ENCODE data around the gene SCUBE1. TPM values are rescaled to one million over a fixed set of nuclear protein-coding genes. Genes with fewer than 3 reads are reported as not detected.
A peak's percentile ranks its signal among the peaks of the same experiment; 100 is the strongest.

SCUBE1 gene
- total RNA-seq, 1 donor = 1.3 TPM

DNA sequence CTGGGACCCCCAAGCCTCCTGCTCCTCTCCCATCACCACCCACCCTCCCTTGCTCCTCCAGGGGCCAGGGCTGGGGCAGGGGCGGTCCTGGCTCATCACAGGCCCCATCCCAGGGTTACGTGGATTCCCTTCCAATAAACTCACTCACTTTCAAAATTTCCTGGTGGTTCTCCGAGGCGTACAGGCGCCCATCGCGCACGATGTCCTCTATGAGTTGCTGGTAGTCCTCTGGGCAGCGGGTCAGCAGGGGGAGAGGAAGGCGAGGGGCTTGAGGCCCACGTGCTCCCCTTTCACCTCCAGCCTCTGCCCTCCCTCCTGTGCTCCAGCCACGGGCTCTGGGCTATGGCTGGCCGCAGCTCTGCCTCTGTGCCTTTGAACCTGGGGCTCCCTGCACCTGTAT is 135.8 kb downstream of the SCUBE1 start:
- no peak for DNase-seq (ENCODE audit: low read depth in 2 of 3, low spot score in 2 of 3)

DNA sequence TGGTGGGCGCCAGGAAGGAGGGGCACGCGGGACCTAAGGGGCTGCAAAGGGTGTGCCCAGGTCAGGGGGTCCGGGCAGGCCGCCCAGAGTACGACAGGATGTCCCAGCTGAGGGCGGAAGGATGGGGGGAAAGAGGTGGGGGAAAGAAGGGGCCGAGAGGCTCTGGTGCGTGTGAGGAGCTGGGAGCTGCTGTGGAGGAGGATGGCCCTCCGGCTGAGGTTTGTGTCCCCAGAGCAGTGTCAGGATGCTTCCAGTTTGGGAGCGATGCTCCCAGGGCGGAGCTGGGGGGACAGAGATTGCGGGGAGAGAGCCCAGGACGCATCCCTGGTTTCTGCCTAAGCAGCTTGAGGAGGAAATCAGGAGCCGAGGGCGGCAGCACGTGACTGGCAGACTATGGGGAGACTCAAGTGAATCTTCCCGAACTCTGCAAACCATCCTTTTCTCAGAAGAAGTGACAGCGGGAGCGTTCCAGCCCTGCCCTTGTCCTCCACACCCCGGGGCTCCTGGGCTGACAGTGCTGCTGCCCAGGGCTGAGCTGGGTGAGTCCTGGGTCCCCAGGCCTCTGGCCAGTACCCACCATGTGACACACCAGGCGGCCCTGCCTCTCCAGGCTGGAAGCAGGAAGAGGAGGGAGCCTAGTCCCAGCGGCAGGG is 136.5 kb downstream of the SCUBE1 start:
- no peak for DNase-seq (ENCODE audit: low read depth in 2 of 3, low spot score in 2 of 3)

DNA sequence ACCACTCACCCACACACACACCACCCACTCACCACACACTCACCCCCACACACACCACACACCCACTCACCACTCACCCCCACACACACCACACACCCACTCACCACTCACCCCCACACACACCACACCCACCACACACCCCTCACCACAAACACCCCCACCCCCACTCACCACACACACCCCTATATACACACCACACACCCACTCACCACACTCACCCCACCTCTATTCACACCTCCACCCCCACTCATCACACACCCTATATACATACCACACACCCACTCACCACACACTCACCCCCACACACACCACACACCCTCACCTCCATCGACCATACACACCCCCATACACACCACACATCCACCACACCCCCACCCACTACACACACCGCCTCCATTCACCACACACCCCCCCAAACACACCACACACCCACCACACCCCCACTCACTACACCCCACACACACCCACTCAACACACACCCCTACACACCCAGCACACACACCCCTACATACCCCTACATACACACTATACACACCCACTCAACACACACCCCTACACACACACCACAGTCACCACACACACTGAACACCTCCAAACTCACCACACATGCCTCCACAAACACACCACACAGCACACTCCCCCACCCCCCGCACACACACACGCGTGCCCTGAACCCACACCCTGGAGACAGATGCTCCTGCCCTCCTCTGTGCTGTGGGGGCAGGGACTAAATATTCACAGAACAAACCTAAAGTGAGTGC is 137.2 kb downstream of the SCUBE1 start:
- DNase-seq (ENCODE audit: low read depth in 2 of 3, low spot score in 2 of 3) = peak in 1 of 3 donors; percentile 4

DNA sequence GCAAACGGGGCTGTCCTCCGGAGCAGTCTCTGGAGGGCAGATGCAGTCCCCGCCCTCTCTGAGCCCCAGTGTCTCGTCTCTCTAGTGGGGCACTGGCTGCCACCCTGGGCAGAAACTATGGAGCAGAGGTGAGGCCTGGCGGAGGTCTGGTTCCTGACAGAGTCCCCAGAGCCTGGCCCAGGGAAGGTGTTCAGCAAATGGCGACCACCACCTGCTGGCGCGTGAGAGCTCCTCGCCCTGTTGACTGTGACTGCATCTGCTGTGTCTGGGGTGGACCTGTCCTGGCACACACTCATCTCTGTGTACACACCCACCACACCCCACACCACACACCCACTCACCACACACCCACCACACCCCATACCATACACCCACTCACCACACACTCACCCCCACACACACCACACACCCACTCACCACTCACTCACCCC is 137.9 kb downstream of the SCUBE1 start:
- DNase-seq (ENCODE audit: low read depth in 2 of 3, low spot score in 2 of 3) = no peak

DNA sequence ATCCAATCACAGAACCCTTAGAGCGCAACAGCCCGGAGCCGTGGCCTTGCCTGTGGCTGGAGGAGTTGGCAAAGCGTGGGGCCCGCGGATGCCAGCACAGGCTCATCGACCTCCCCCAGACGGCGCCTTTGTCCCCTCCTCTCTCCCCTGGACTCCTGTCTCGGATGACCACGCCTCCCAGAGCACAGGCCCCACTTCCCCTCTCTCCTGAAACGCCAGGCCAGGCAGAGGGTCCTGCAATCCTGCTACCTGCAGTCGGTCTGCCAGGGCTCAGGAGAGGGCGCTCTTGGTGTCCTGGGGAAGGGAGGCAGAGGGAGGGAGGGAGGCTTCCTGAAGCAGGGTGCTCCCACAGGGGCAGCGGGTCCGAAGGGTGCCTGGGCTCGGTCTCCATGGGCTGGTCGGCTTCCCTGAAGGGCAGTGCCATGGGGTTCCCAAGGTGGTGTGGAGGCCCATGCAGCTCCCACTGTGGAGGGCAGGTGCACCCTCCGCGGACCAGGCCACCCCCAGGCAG is 139.6 kb downstream of the SCUBE1 start:
- DNase-seq (ENCODE audit: low read depth in 2 of 3, low spot score in 2 of 3) = no peak

DNA sequence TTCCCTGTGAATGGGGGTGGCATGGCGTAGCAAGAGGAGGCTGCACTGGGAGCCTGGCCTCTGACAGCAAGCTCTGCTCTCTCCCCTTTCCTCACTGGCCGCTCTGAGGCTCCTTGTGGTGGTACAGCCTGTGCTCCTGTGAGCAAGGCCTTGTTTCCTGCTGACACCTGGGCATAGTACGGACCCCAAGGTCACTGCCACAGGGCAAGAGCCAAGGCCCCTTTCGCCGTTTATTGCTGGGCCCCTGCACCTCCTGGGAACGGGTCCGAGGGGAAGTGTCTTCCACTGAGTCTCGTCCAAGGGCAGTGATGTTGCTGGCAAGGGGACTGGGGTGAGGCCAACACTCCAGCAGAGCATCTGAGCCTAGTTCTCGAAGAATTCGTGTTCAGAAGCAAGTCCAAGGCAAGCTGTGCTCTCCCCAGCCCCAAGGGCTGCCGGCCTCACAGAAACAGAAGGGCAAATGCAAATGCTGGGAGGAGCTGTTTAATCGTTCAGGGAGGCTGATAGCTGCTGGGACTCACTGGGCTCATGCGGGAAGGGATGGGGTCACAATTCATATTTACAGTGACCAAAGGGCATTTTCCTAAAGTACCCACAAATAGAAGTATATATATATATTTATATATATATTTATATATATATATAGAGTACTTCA is 140.3 kb downstream of the SCUBE1 start:
- DNase-seq (ENCODE audit: low read depth in 2 of 3, low spot score in 2 of 3) = no peak

DNA sequence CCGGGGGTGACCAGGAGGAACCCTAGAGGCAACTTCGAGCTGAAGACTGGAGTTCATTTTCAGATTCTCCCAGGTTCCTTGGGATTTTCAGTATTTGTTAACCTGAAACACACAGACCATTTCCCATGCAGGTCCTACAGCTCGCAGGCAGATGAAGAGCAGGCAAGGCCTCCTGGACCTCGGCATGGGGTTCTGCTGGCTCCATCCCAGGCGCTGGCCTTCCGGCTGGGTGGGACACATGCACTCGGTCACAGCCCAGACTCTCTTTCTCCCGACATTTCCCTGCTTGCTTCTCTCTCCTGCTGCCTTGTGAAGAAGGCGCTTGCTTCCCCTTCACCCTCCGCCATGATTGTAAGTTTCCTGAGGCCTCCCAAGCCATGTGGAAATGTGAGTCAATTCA is 140.8 kb downstream of the SCUBE1 start:
- DNase-seq (ENCODE audit: low read depth in 2 of 3, low spot score in 2 of 3) = no peak

DNA sequence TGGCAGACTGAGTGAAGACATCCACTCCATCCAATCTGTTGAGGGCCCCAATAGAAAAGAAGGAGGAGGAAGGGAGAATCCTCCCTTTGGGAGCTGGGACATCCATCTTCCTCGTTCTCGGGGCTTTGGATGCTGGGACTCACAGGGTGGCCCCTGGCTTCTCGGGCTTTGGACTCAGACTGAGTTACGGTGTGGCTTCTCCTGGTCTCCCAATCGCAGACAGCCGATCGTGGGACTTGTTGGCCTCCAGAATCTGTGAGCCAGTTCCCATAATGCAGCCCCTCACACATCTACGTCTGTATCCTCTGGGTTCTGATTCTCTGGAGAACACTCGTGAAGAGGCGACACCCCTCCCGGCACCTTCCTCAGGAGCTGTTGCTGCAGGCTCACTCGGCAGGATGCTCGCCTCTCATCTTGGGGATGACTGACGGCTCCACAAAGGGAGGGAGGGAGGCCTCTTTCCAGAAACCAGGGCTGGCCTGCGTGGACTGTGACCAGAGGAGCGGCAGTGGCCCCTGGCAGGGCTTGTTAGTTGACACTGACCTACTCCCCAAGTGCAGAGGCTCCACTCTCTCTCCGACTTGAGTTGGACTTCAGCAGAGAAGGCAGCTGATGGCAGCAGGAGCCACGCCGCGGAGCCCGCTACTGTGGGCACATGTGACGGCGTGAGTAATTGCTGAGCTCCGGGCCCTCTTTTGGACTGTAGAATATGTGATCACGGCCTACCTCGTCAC is 141.5 kb downstream of the SCUBE1 start:
- no peak for DNase-seq (ENCODE audit: low read depth in 2 of 3, low spot score in 2 of 3)

DNA sequence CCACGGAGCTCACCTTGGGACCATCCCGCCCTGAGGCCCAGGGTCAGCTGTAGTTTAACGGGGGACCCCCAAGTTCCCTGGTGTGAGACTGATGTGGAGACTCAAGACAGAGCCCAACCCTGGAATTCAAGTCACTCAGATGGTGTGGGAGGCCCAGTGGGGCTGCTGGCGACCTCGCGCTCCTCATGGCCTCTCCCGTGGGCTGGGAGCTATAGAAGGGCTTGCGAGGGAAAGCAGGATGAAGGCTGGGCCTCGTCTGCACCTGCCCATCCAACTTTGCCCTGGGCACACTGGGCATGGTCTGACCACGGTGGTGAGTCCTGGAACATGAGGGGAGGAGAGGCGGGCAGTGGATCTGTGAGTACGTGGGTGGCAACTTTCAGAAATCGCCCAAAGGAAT is 142.6 kb downstream of the SCUBE1 start:
- no peak for DNase-seq (ENCODE audit: low read depth in 2 of 3, low spot score in 2 of 3)

DNA sequence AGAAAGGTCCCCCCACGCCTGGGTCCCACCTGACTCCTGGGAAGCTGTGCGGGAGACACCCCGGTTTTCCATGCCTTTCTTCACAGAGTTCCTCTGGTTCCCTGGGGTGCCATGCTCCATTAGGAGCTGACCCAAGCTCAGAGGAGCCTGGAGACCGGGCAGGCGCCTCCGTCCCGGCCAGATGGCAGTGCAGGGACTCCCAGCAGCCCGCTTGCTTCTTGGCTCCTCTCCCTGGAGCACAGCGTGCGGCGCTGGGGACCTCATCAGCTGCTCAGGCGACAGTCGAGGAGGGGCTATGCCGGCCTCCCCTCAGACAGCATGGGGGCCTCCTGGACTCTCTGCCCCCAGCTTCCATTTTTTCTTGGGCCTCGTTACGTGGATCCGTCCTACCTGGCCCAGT is 143.1 kb downstream of the SCUBE1 start:
- DNase-seq (ENCODE audit: low read depth in 2 of 3, low spot score in 2 of 3) = no peak

DNA sequence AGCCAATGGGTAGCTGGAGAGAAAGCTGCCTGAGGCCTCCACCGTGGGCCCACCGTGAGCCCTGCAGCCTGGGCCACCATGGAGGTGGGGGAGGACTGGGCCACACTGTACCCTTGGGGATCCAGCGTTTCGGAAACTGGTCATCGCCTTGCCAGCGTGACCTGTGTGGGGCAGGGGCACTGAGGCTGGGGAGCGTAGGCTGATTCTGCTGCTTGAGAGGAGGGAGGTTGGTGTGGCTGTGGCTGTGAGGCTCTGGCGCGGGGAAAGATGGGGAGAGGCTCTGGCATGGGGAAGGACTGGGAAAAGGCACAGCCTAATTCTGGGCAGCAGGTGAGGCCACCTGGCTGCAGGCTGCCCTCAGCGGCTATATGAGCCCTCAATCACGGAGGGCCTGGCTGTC is 143.6 kb downstream of the SCUBE1 start:
- DNase-seq (ENCODE audit: low read depth in 2 of 3, low spot score in 2 of 3) = no peak

DNA sequence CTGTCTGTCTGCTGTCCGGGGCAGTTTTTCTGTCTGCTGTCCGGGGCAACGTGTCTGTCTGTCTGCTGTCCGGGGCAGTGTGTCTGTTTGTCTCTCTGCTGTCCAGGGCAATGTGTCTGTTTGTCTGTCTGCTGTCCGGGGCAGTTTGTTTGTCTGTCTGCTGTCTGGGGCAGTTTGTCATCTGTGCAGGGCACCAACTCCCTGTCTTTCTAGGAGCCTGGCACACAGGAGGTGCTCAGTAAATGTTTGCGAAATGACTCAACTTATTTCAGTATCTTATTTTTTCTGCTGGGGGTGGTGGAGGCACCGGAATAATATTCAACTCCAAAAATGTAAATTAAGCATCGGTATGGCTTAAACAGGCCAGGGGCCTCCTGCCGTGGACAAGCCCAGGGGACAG is 144.2 kb downstream of the SCUBE1 start:
- DNase-seq (ENCODE audit: low read depth in 2 of 3, low spot score in 2 of 3) = no peak

DNA sequence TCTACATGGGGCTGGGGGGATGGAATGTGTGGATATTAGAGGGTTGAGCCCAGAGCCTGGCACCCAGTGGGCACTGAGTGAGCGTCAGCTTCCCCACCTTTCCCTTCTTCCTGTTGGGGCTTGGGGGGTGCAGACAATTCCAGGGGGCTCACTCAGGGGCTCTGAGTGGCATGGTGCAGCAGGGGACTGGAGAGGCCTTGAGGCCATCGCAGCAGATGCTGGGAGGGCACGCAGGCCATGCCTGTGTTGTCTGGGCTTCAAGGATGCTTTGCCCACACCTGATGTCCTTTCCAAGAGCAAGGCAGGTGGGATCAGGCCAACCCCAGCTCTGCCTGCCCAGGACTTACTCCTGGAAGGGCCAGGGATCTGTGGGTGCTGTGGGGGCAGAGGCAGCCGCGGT is 145.0 kb downstream of the SCUBE1 start:
- no peak for DNase-seq (ENCODE audit: low read depth in 2 of 3, low spot score in 2 of 3)

DNA sequence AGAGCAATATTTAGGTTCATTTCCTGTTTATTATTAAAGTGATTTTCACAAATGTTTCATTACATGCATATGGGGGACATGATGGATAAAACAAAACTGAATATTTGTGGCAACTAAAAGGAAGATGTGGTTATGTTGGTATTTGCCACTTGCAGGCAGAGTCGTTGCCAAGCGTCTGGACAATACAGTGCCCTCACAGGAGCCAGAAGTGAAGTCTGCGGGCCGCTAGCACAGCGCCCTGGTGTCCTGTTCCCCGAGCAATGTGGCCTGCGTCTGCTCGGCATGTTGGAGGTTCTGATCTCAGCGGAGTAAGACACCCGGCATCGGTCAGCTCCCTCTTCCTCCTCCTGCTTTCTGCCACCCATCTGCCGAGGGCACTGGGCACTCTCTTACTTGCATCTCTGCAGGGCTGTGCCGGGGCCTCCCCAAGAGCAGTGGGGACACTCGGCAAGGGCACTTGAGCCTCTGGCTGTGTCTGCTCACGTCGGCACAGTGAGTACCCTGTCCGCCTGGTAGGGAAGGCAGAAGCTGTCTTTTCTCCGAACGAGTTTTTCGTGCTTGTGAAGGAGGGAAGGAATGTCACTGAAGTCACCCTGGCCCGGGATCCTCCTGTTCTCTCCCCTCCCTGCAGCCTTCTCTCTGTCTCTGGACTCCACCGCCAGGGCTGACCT is 145.8 kb downstream of the SCUBE1 start:
- DNase-seq (ENCODE audit: low read depth in 2 of 3, low spot score in 2 of 3) = peak in 1 of 3 donors; percentile 21

DNA sequence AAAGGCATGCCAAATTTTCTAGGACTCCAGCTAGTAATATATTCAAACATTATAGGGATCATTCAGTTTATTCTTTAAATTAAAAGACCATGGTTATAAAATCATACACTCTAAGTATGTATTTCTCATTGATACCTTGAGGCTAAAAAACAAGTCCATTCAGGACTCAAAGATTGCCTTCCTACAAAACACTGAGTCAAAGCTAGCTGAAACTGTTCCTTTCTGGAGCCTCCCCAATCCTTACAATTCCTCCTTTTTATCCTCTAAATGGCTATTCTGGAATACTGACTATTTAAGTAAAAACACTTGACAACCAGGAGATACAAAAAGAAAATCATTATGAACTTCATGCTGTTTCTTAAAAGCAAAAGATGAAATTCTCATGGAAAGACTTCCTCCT is 151.3 kb downstream of the SCUBE1 start:
- DNase-seq (ENCODE audit: low read depth in 2 of 3, low spot score in 2 of 3) = no peak

DNA sequence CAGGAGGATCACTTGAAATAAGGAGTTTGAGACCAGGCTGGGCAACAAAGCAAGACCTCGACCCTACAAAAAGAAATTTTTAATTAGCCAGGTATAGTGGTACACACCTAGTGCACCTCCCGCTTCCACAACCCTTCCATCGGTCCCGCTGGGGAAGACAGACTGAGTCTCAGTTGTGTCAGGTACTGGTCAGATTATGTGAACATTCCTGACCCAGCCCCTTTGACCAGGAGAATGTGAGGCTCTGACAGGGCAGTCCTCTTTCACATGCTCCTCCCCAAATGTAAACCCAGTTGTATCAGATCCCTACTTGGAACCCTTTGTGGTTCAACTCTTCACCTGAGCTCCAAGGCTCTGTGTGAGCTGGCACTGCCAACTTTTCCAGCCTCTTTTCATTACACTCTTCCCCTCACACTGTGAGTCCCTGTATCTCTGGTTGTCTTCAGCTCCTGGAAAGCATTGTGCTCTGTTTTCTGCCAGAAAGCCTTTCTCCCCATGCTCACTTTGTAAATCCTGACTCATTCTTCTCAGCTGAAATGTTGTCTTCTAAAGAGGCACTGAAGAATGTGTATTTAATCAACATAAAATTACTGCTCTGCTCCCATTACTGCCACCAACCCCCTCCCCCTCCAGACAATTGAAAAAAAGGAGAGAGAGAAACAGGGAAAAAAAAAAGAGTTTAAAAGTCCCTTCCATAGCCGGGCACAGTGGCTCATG is 154.2 kb downstream of the SCUBE1 start:
- no peak for DNase-seq (ENCODE audit: low read depth in 2 of 3, low spot score in 2 of 3)

DNA sequence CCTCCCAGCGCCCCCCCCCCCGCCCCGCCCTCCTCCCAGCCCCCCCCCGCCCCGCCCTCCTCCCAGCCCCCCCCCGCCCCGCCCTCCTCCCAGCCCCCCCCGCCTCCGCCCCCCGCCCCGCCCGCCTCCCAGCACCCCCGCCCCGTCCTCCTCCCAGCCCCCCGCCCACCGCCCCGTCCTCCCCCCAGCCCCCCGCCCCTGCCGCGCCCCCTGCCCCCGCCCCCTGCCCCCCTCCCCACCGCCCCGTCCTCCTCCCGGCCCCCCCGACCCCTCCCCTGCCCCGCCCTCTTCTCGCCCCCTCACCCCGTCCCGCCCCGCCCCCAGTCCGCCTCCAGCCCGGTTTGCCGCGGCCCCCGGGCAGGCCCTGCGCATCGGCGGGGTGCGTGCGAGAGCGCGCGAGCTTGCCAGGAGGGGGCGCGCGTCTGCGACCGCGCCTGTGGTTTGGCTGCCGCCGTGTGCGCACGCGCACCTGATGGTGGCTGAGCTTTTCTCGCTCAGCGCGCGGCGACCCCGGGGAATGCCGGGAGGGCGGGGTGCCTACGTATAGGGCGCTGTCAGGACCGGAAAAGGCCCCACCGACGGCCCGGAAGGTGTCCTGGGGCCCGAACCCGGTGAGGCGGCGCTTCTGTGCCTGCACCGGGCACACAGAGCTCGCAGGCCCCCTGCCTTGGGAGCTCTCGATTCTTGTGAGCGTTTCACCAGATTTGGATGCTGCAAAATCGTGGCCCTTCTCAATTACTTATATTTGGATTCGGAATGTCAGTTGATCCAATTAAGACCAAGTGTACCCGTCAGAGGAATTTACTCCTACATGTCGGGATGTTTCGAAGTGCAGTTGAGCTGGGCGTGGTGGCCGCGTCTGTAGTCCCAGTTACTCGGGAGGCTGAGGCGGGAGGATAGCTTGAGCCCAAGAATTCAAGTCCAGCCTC is 155.7 kb downstream of the SCUBE1 start:
- DNase-seq (ENCODE audit: low read depth in 2 of 3, low spot score in 2 of 3) = peak; percentile 95 to 98 (median 95)

DNA sequence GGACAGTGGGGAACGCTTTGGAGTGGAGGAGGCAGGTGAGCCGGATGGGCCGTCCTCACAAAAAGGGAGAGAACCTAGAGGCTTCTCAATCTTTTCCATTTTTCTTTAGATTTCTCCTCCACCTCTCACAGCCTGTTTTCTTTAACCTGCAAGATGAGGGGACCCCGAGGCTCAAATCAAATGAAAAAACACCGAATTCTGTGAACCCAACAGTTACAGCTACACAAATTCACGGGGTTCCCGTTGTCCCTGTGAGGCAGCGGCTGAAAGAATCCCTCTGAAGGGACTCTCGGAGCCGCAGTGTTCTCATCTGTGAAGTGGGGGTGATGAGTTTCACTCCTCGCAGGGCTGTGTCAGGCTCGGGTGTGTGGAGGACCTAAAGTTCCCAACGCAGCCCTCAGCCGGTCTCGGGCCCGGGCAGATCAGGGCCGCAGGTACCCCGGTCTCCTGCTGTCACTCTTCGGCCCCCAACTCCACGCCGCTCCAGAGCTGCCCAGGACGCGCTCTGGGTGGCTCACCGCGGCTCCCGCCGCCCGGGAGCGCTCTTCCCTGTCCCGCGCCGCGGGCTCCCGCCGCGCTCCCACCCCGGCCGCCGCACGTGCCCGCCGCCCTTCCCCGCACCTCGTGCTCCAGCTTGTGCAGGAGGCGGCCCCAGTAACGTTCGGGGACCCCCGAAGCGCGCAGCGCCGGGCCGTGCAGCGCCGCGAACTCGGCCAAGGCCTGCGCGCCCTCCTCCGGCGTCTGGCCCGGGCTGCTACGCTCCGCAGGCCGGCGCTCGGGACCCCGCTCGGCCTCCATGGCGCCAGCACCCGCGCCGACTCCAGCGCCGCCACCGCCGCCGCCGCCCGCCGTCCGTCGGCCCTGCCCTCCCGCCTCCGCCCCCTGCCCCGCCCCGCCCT is 156.7 kb downstream of the SCUBE1 start, which contains the start of gene TTLL12:
TSS of gene TTLL12 (minus strand) at position 863 of the 899 bp plus-strand sequence. CDS start at position 798, 65 bp downstream.
- DNase-seq (ENCODE audit: low read depth in 2 of 3, low spot score in 2 of 3) = peak; percentile 38 to 64 (median 64)
